Tibial nerve (tissue), 4 donors: ENCODE measurements around the gene FAP. TPM values are rescaled to one million over a fixed set of nuclear protein-coding genes. Genes with fewer than 3 reads are reported as not detected.

Experiments used
- DNase-seq, 2 donors: peaks; one replicate each; pipeline ENCODE4 v3.0.0-alpha.2; 2019; ENCODE audit warnings: low spot score in 2 of 2
- H3K27ac ChIP-seq, 4 donors: fragments of 200-600 bp; sonication (generic) in 3 of 4; one replicate each; pipeline ENCODE4 v1.5.1; 2017 to 2019; ENCODE audit warnings: mild to moderate bottlenecking in 1 of 4
- H3K27me3 ChIP-seq, 2 donors: fragments of 200-600 bp; sonication (generic) in 1 of 2; one replicate each; pipeline versions ENCODE4 v1.5.1 to v1.6.0; 2017 to 2019
- H3K36me3 ChIP-seq, 3 donors: fragments of 200-600 bp; sonication (generic); one replicate each; pipeline ENCODE4 v1.5.1; 2018 to 2019
- H3K4me1 ChIP-seq, 4 donors: fragments of 200-600 bp; sonication (generic) in 3 of 4; one replicate each; pipeline ENCODE4 v1.5.1; 2017 to 2019
- H3K4me3 ChIP-seq, 4 donors: fragments of 200-600 bp; sonication (generic) in 3 of 4; one replicate each; pipeline ENCODE4 v1.5.1; 2017 to 2019; ENCODE audit warnings: mild to moderate bottlenecking in 1 of 4, moderate library complexity in 1 of 4
- H3K9me3 ChIP-seq, 4 donors: fragments of 200-600 bp; sonication (generic) in 3 of 4; one replicate each; pipeline ENCODE4 v1.5.1; 2017 to 2019
- EP300 ChIP-seq, 2 donors: sonication (generic); formaldehyde crosslinking; IDR thresholded peaks; one replicate each; pipeline ENCODE4 v1.6.1; 2017; ENCODE audit warnings: antibody characterized with exemption in 2 of 2, mild to moderate bottlenecking in 1 of 2
- POLR2A ChIP-seq, 2 donors: fragments of 450-650 bp; IDR thresholded peaks; one replicate each; pipeline ENCODE4 v1.6.1; 2017; ENCODE audit warnings: antibody characterized with exemption in 2 of 2, mild to moderate bottlenecking in 2 of 2, moderate library complexity in 2 of 2
- WGBS, 2 donors: methylation state at CpG; one replicate each; pipeline ENCODE4 v1.1.5; 2018; 5-methylcytosine and 5-hydroxymethylcytosine counted together
- total RNA-seq, 4 donors: library from RNA; depleted of rRNA; stranded (reverse); fragments of >200 nt; gene quantifications; one replicate each; pipeline ENCODE4 v1.1.0, GENCODE V29; 2016
- TF ChIP-seq, protein P1 (sequence below), 5 experiments: fragments of 200-600 bp in 3 of 5; fragments of 450-650 bp in 2 of 5; sonication (generic) in 3 of 5; IDR thresholded peaks; one replicate each; pipeline ENCODE4 v1.5.1; 2016 to 2019; ENCODE audit warnings: antibody characterized with exemption in 5 of 5, mild to moderate bottlenecking in 3 of 5, moderate library complexity in 2 of 5

Gene FAP
- total RNA-seq, 4 donors from 2014 or later, result 2.0 to 12.0 (median 5.6) TPM

DNA sequence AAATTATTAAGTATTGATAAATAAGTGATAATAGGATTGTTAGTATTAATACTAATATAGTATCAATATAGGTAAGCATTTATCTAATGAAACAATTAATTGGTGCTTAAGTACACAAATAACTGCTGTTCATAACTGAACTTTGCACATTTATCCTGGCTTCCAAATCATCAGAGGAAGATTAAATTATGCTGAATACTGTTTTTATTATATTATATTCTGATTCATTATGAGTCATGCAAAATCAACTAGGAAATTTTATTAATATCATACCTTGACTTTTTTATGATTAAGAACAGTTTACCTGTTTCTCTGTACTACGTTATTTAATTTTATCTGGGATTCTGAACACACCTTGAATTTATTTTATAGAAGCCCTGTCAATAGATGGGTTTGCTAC is 42.6 kb downstream of the FAP start:
- Histone ChIP-seq H3K9me3 (no peaks in the 10 kb centered on the region), H3K27me3 (no peaks in the 10 kb centered on the region), H3K27ac (no peak overlapping the region), H3K36me3 (no peaks in the 10 kb centered on the region), H3K4me3 (no peak overlapping the region), H3K4me1 (no peaks in the 10 kb centered on the region)
- WGBS, 2 donors, result 86 to 93% methylated on average over 1 of the region's 1 CpG
- TF ChIP-seq POLR2A (IDR thresholded peaks at IDR 0.05) (no peak), EP300 (IDR thresholded peaks at IDR 0.05) (no peak)
- TF ChIP-seq, protein P1, sequence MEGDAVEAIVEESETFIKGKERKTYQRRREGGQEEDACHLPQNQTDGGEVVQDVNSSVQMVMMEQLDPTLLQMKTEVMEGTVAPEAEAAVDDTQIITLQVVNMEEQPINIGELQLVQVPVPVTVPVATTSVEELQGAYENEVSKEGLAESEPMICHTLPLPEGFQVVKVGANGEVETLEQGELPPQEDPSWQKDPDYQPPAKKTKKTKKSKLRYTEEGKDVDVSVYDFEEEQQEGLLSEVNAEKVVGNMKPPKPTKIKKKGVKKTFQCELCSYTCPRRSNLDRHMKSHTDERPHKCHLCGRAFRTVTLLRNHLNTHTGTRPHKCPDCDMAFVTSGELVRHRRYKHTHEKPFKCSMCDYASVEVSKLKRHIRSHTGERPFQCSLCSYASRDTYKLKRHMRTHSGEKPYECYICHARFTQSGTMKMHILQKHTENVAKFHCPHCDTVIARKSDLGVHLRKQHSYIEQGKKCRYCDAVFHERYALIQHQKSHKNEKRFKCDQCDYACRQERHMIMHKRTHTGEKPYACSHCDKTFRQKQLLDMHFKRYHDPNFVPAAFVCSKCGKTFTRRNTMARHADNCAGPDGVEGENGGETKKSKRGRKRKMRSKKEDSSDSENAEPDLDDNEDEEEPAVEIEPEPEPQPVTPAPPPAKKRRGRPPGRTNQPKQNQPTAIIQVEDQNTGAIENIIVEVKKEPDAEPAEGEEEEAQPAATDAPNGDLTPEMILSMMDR (IDR thresholded peaks at IDR 0.05), result no peak
- no peak for DNase-seq

DNA sequence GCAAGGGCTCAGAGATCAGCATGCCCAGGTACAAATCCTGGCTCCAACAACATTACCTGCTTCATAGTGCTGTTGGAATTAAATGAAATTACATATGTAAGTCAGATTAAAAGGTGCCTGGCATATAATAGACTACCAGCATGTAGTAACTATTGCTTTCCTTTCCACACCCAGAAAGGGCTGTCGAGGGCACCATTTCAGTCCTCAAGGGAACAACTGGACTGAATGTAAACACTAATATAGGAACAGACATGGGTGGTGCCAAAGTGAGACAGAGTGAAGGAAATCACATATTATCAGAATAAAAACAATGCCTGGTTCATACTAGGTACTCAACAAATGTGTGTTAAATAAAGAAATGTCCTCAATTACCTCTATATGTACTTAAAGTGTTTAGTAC is 43.3 kb downstream of the FAP start:
- DNase-seq, result no peak
- Histone ChIP-seq H3K36me3 (no peaks in the 10 kb centered on the region), H3K4me1 (no peaks in the 10 kb centered on the region), H3K9me3 (no peaks in the 10 kb centered on the region), H3K27ac (no peak overlapping the region), H3K4me3 (no peak overlapping the region), H3K27me3 (no peaks in the 10 kb centered on the region)
- 83 to 88% methylated on average over 1 of the region's 1 CpG for WGBS, 2 donors
- TF ChIP-seq EP300 (IDR thresholded peaks at IDR 0.05), result no peak
- no peak for TF ChIP-seq POLR2A (IDR thresholded peaks at IDR 0.05)
- TF ChIP-seq, protein P1 (IDR thresholded peaks at IDR 0.05), result no peak

DNA sequence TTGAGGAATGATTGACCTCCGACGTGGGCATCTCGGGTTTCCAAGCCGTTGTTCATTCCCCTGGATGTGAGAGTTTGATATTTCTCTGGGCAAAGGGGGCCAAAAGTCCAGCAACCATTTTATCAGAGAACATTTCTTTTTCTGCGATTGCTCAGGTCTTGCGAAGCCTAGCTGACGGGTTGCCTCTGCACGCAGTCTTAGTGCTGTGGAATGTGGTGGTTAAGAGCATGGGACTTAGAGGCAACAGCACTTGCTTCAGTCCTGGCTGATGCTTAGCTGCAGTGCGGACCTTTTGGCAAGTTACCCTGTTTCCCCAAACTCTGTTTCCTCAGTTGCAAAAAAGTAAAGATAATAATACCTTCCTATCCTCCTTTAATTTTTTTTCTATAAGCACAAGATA is 45.0 kb downstream of the FAP start:
- H3K27me3 ChIP-seq, result no peaks in the 10 kb centered on the region
- H3K9me3 ChIP-seq, result no peaks in the 10 kb centered on the region
- no peaks in the 10 kb centered on the region for H3K36me3 ChIP-seq
- no peak for TF ChIP-seq EP300 (IDR thresholded peaks at IDR 0.05)
- no peak for TF ChIP-seq POLR2A (IDR thresholded peaks at IDR 0.05)
- TF ChIP-seq, protein P1 (IDR thresholded peaks at IDR 0.05), result no peak
- H3K4me1 ChIP-seq, result no peaks in the 10 kb centered on the region
- DNase-seq, result no peak
- 87 to 88% methylated on average over 9 of the region's 9 CpGs for WGBS, 2 donors
- H3K4me3 ChIP-seq, result no peak overlapping the region
- no peak overlapping the region for H3K27ac ChIP-seq

DNA sequence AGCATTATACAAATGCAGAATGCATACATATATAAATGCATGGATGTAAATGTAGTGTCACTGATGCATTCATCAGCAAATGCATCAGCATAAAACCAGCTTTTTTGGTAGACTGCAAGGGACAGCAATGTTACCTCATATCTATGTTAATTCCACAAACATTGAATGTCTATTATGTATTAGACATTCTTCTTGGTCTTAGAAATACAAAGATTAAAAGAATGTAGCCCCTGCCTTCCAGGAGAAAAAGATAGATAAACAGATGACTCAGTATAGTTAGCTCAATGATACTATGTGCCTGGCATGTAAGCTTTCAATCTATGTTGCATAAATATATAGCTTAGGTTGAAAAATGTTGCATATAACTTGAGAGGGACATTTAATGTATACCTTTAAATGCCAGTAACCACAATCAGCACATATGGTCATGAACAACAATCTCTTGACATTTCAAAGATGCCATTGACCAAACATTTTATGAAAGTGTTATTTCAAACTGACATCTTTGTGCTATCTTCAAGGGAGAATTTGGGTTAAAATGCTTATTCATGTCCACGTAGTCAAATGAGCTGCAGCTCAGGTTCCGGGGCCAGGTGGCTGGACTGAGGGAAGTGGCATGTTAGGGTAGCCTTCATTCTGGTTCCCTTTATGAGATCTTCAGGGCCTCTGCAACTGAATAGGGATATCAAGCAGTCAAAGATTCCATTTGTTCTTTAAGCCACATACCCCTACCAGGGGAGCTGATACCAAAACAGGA is 46.0 kb downstream of the FAP start:
- Histone ChIP-seq H3K27ac (no peak overlapping the region), H3K27me3 (no peaks in the 10 kb centered on the region), H3K4me1 (no peaks in the 10 kb centered on the region), H3K4me3 (no peak overlapping the region), H3K9me3 (no peaks in the 10 kb centered on the region), H3K36me3 (no peaks in the 10 kb centered on the region)
- DNase-seq, result no peak
- TF ChIP-seq EP300 (IDR thresholded peaks at IDR 0.05) (no peak), POLR2A (IDR thresholded peaks at IDR 0.05) (no peak)
- TF ChIP-seq, protein P1 (IDR thresholded peaks at IDR 0.05), result no peak
- 84 to 92% methylated on average over 2 of the region's 2 CpGs for WGBS, 2 donors

DNA sequence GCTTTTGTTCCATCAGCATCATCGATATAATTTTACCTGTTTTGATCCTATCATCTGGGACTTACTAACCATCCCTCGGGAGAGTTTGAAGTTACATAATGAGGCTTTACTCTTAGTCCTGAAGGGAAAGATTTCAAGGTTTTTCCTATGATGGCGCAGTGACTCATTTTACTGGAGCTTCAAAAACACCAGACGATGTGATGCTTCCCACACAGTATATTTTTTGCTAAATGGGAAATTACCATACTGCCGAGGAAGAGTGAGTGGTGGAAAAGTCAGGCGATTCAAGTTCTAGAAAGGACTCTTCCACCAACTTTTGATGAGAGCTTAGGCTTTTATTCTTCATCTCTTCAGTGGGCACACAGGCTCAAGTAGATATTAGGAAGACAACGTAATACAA is 46.6 kb downstream of the FAP start:
- WGBS, 2 donors, result 88 to 91% methylated on average over 7 of the region's 7 CpGs
- Histone ChIP-seq H3K27me3 (no peaks in the 10 kb centered on the region), H3K27ac (no peak overlapping the region), H3K4me3 (no peak overlapping the region), H3K4me1 (no peaks in the 10 kb centered on the region), H3K36me3 (no peaks in the 10 kb centered on the region), H3K9me3 (no peaks in the 10 kb centered on the region)
- no peak for DNase-seq
- no peak for TF ChIP-seq POLR2A (IDR thresholded peaks at IDR 0.05)
- TF ChIP-seq, protein P1 (IDR thresholded peaks at IDR 0.05), result no peak
- TF ChIP-seq EP300 (IDR thresholded peaks at IDR 0.05), result no peak
